GM18519 (cell line): ENCODE measurements around the gene FOXP3.

Experiments
- ATAC-seq: cut with Tn5 transposase; IDR thresholded peaks from one replicate; pipeline ENCODE4 v1.9.1; 2021; ENCODE audit warnings: mild to moderate bottlenecking, moderate library complexity; ENCODE audit not compliant: unreplicated experiment, low FRiP score

Gene FOXP3

GRCh38 chrX:49276207-49276606 is 11.7 kb upstream of the FOXP3 start:
- no peak for ATAC-seq

- ATAC-seq = no peak
These were observed 8.7 kb upstream of the FOXP3 start for GRCh38 chrX:49273181-49273727.

- no peak for ATAC-seq
These were observed 7.9 kb upstream of the FOXP3 start for GRCh38 chrX:49272421-49272820.

GRCh38 chrX:49271341-49271740 is 6.8 kb upstream of the FOXP3 start:
- no peak for ATAC-seq

GRCh38 chrX:49270249-49270921 is 5.9 kb upstream of the FOXP3 start:
- ATAC-seq = no peak

- peak; percentile 21 for ATAC-seq
These were observed 5.3 kb upstream of the FOXP3 start, which contains the start of gene PPP1R3F for GRCh38 chrX:49269767-49270248. Gene PPP1R3F, plus strand, starts transcription at chrX:49269793. Its CDS starts 77 bp downstream, at chrX:49269870.

GRCh38 chrX:49269010-49269766 is 4.7 kb upstream of the FOXP3 start:
- ATAC-seq = peak; percentile 80

- no peak for ATAC-seq
These were observed 4.1 kb upstream of the FOXP3 start for GRCh38 chrX:49268702-49269009.

GRCh38 chrX:49266523-49267445 is 2.3 kb upstream of the FOXP3 start:
- no peak for ATAC-seq

- ATAC-seq = no peak
These were observed 879 bp downstream of the FOXP3 start for GRCh38 chrX:49263631-49264030.

- no peak for ATAC-seq
These were observed 1.9 kb downstream of the FOXP3 start for GRCh38 chrX:49262603-49263002.

GRCh38 chrX:49260221-49260985 is 4.1 kb downstream of the FOXP3 start:
- ATAC-seq = no peak

- no peak for ATAC-seq
These were observed 5.8 kb downstream of the FOXP3 start for GRCh38 chrX:49258749-49259124.

- no peak for ATAC-seq
These were observed 6.4 kb downstream of the FOXP3 start for GRCh38 chrX:49257846-49258748.

- ATAC-seq = no peak
These were observed 7.3 kb downstream of the FOXP3 start for GRCh38 chrX:49257074-49257790.

- ATAC-seq = no peak
These were observed 8.1 kb downstream of the FOXP3 start for GRCh38 chrX:49256268-49256995.

GRCh38 chrX:49254639-49255038 is 9.9 kb downstream of the FOXP3 start:
- ATAC-seq = no peak

- no peak for ATAC-seq
These were observed 13.2 kb downstream of the FOXP3 start for GRCh38 chrX:49251325-49251724.
